Activated naive CD4-positive, alpha-beta T cell treated with anti-CD3 and anti-CD28 coated beads, Interleukin-2, amount 50 U/mL, for 72 hours (primary cell): ENCODE data around the gene RPL13. TPM values are rescaled to one million over a fixed set of nuclear protein-coding genes. Genes with fewer than 3 reads are reported as not detected.

Source experiments
- ATAC-seq, 2 donors: fragments of 150-1000 bp; cut with Tn5 transposase; 2 replicates each; pipeline ENCODE4 v1.10.0; 2021; ENCODE audit warnings: mild to moderate bottlenecking in 2 of 2, moderate library complexity in 2 of 2
- DNase-seq, 2 donors: peaks; one replicate each; pipeline ENCODE4 v3.0.0; 2021 to 2022; ENCODE audit warnings: low spot score in 2 of 2
- H3K27ac Mint-ChIP-seq, 2 donors: one replicate each; pipeline ENCODE4 v1.8.0; 2022; ENCODE audit warnings: mild to moderate bottlenecking in 2 of 2, mixed read lengths in 2 of 2
- H3K36me3 Mint-ChIP-seq, 2 donors: one replicate each; pipeline ENCODE4 v1.8.0; 2022; ENCODE audit warnings: mixed read lengths in 2 of 2
- H3K9me3 Mint-ChIP-seq, 2 donors: one replicate each; pipeline ENCODE4 v1.8.0; 2022; ENCODE audit warnings: mixed read lengths in 2 of 2
- total RNA-seq, 2 donors: library from RNA; stranded (reverse); gene quantifications; one replicate each; pipeline ENCODE4 v1.2.3, GENCODE V29; 2022

The RPL13 gene
- 1,000 to 10,000 TPM; 2,832 to 2,975 TPM for total RNA-seq

GRCh38 chr16:89560378-89561141 is at the start of gene RPL13:
RPL13 (plus strand) TSS chr16:89560682; CDS start chr16:89560960, 278 bp downstream.
- Mint-ChIP-seq H3K36me3 (peaks cover 34 to 35% of the 10 kb centered on the region in 2 donors), H3K27ac (peak within 1 kb of the TSS; percentile 99), H3K9me3 (no peaks in the 10 kb centered on the region)
- ATAC-seq (peak; percentile 91 to 93), DNase-seq (peak; percentile 91 to 93)

- Mint-ChIP-seq H3K27ac (peak overlapping the region in 1 of 2 donors; percentile 12), H3K36me3 (peaks cover 6 to 7% of the 10 kb centered on the region in 2 donors), H3K9me3 (no peaks in the 10 kb centered on the region)
- ATAC-seq (no peak), DNase-seq (no peak)
These were observed 49.1 kb upstream of the RPL13 start for GRCh38 chr16:89511374-89511773.

- Mint-ChIP-seq H3K27ac (no peak overlapping the region), H3K9me3 (no peaks in the 10 kb centered on the region), H3K36me3 (peaks cover 7 to 12% of the 10 kb centered on the region in 2 donors)
- DNase-seq (no peak), ATAC-seq (no peak)
These were observed 48.0 kb upstream of the RPL13 start for GRCh38 chr16:89512453-89512852.

DNA sequence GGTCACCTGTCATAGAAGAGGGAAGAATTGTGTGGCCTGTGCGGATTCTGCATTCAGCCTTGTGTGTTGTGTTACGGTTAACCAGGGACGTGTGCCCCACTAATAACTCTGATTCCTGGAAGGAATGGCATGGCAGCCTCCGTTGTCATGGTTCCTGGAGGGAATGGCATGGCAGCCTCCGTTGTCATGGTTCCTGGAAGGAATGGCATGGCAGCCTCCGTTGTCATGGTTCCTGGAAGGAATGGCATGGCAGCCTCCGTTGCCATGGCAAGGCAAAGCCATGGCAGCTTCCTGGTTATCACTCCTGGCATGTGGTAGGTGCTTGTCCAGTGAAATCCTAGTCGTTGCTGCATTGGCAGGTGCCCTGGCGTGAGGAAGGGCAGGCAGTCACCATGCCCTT is 43.4 kb upstream of the RPL13 start:
- Mint-ChIP-seq H3K27ac (no peak overlapping the region), H3K36me3 (peaks cover 17 to 27% of the 10 kb centered on the region in 2 donors), H3K9me3 (no peaks in the 10 kb centered on the region)
- ATAC-seq: no peak
- DNase-seq: no peak

- Mint-ChIP-seq H3K27ac (peak overlapping the region; percentile 42 to 92), H3K36me3 (peaks cover 9 to 21% of the 10 kb centered on the region in 2 donors), H3K9me3 (no peaks in the 10 kb centered on the region)
- ATAC-seq (no peak), DNase-seq (no peak)
These were observed 40.6 kb upstream of the RPL13 start for GRCh38 chr16:89519881-89520280.

DNA sequence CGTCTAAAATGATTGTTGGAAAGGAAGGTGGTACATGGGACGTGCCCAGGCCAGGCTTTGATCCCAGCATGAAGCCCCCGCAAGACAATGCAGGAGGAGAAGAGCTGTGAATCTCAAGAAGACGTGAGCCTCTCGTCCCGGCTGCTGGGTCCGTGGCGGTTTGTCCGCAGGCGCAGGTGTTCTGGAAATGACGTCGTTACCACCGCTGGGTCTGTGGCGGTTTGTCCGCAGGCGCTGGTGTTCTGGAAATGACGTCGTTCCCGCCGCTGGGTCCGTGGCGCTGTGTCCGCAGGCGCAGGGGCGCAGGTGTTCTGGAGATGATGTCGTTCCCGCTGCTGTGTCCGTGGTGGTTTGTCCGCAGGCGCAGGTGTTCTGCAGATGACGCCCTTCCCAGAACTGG is 38.2 kb upstream of the RPL13 start:
- no peak overlapping the region for H3K27ac Mint-ChIP-seq
- H3K36me3 Mint-ChIP-seq: peaks cover 9 to 20% of the 10 kb centered on the region in 2 donors
- DNase-seq: no peak
- ATAC-seq: no peak
- H3K9me3 Mint-ChIP-seq: no peaks in the 10 kb centered on the region

GRCh38 chr16:89523680-89524344 is 36.7 kb upstream of the RPL13 start:
- no peak overlapping the region for H3K27ac Mint-ChIP-seq
- H3K36me3 Mint-ChIP-seq: peaks cover 0 to 12% of the 10 kb centered on the region in 2 donors
- no peaks in the 10 kb centered on the region for H3K9me3 Mint-ChIP-seq
- ATAC-seq: no peak
- no peak for DNase-seq

GRCh38 chr16:89525146-89525913 is 35.2 kb upstream of the RPL13 start:
- no peak for ATAC-seq
- H3K9me3 Mint-ChIP-seq: no peaks in the 10 kb centered on the region
- peaks cover 0 to 12% of the 10 kb centered on the region in 2 donors for H3K36me3 Mint-ChIP-seq
- peak overlapping the region in 1 of 2 donors; percentile 91 for H3K27ac Mint-ChIP-seq
- no peak for DNase-seq

- H3K36me3 Mint-ChIP-seq: peaks cover 15% of the 10 kb centered on the region in 2 donors
These were observed 31.4 kb upstream of the RPL13 start for GRCh38 chr16:89529097-89529496.

GRCh38 chr16:89530401-89531381 is 29.8 kb upstream of the RPL13 start:
- Mint-ChIP-seq H3K36me3 (peaks cover 29% of the 10 kb centered on the region in 2 donors), H3K27ac (no peak overlapping the region), H3K9me3 (no peaks in the 10 kb centered on the region)
- ATAC-seq (no peak), DNase-seq (no peak)

More at GRCh38 chr16:89529097-89529496, 31.4 kb upstream of the RPL13 start:
- no peak overlapping the region for H3K27ac Mint-ChIP-seq
- DNase-seq (no peak), ATAC-seq (no peak)
- H3K9me3 Mint-ChIP-seq: no peaks in the 10 kb centered on the region

GRCh38 chr16:89531821-89532526 is 28.5 kb upstream of the RPL13 start:
- Mint-ChIP-seq H3K9me3 (no peaks in the 10 kb centered on the region), H3K36me3 (peaks cover 27 to 29% of the 10 kb centered on the region in 2 donors), H3K27ac (no peak overlapping the region)
- DNase-seq (no peak), ATAC-seq (no peak)

DNA sequence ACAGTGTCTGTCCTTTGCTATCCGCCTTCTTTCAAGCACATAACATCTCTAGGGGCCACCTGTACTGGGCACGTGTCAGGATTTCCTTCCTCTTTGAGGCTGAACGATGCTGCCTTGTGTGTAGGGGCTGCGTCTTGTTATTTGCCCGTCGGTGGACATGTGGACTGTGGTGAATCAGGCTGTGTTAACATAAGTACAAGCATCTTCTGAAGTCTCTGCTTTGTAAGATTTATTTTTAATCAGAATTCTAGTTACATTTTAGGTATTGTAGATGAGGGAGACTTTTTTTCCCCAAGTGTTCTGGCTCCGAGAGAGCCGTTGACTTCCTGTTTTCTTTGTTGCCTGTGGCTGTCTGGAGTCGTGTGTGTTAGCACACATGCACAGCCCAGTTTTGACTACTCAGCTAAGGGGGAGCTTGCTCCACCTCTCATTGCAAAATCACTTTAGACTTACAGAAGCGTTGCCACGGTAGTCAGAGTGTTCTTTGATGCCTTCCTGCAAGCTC is 26.2 kb upstream of the RPL13 start:
- peak overlapping the region; percentile 66 to 80 for H3K27ac Mint-ChIP-seq
- H3K36me3 Mint-ChIP-seq: peaks cover 19 to 29% of the 10 kb centered on the region in 2 donors
- H3K9me3 Mint-ChIP-seq: no peaks in the 10 kb centered on the region
- ATAC-seq (peak; percentile 52 to 84), DNase-seq (no peak)

DNA sequence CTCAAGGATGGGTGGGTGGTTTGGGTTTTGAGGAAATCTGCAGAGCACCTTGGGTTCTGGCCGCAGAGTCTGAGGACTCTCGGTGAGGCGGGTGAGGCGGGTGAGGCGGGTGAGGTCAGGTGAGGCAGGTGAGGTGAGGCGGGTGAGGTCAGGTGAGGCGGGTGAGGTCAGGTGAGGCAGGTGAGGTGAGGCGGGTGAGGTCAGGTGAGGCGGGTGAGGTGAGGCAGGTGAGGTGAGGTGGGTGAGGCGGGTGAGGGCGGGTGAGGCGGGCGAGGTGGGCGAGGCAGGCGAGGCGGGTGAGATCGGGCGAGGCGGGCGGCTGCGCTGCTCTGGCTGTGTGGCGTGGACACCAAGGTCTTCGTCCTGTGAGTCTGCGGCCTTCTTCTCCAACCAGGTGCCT is 24.1 kb upstream of the RPL13 start:
- Mint-ChIP-seq H3K36me3 (peaks cover 17 to 29% of the 10 kb centered on the region in 2 donors), H3K27ac (no peak overlapping the region)

GRCh38 chr16:89536886-89537548 is 23.5 kb upstream of the RPL13 start:
- H3K27ac Mint-ChIP-seq: no peak overlapping the region
- peaks cover 17 to 29% of the 10 kb centered on the region in 2 donors for H3K36me3 Mint-ChIP-seq
- DNase-seq (no peak), ATAC-seq (no peak)
- H3K9me3 Mint-ChIP-seq: no peaks in the 10 kb centered on the region

More for the DNA sequence above, 24.1 kb upstream of the RPL13 start:
- ATAC-seq (no peak), DNase-seq (no peak)
- H3K9me3 Mint-ChIP-seq: no peaks in the 10 kb centered on the region

- H3K36me3 Mint-ChIP-seq: peaks cover 17 to 26% of the 10 kb centered on the region in 2 donors
- H3K27ac Mint-ChIP-seq: no peak overlapping the region
- ATAC-seq (no peak), DNase-seq (no peak)
- H3K9me3 Mint-ChIP-seq: no peaks in the 10 kb centered on the region
These were observed 22.9 kb upstream of the RPL13 start for GRCh38 chr16:89537549-89537925.
